Keratinocyte (primary cell): ENCODE measurements around the gene SERPINH1.

Experiments
- CTCF ChIP-seq, 3 experiments: IDR thresholded peaks in 1 of 3; conservative IDR thresholded peaks in 1 of 3; optimal IDR thresholded peaks in 1 of 3; 2 replicates in 2 of 3; 3 replicates in 1 of 3; pipeline versions ENCODE3 to v1.5.1; 2011; ENCODE audit warnings: low read length in 3 of 3, mild to moderate bottlenecking in 3 of 3, moderate library complexity in 2 of 3, control low read depth in 1 of 3, inconsistent platforms in 1 of 3; ENCODE audit not compliant: insufficient read depth in 2 of 3; ENCODE audit errors: extremely low read depth in 1 of 3
- EZH2 ChIP-seq: IDR thresholded peaks from one replicate; pipeline ENCODE4 v1.6.1; 2012; ENCODE audit warnings: inconsistent platforms, mild to moderate bottlenecking, low read length, moderate library complexity

- TF ChIP-seq CTCF (optimal IDR thresholded peaks at IDR 0.05 in 1 of 3, IDR thresholded peaks at IDR 0.05 in 1 of 3, conservative IDR thresholded peaks at IDR 0.05 in 1 of 3; ENCODE audit: extremely low read depth in 1 of 3, insufficient read depth in 2 of 3, low read length in 3 of 3), result no peak
- no peak for TF ChIP-seq EZH2
Measured at GRCh38 chr11:75523189-75523588, 38.9 kb upstream of the SERPINH1 start.
